DMS 273 (cell line): ENCODE results near the gene SPATA2L.

ENCODE experiments used
- DNase-seq: peaks from one replicate; lab custom pipeline; 2025; ENCODE audit not compliant: unreplicated experiment; lab: John Stamatoyannopoulos, UW

The SPATA2L gene

DNA sequence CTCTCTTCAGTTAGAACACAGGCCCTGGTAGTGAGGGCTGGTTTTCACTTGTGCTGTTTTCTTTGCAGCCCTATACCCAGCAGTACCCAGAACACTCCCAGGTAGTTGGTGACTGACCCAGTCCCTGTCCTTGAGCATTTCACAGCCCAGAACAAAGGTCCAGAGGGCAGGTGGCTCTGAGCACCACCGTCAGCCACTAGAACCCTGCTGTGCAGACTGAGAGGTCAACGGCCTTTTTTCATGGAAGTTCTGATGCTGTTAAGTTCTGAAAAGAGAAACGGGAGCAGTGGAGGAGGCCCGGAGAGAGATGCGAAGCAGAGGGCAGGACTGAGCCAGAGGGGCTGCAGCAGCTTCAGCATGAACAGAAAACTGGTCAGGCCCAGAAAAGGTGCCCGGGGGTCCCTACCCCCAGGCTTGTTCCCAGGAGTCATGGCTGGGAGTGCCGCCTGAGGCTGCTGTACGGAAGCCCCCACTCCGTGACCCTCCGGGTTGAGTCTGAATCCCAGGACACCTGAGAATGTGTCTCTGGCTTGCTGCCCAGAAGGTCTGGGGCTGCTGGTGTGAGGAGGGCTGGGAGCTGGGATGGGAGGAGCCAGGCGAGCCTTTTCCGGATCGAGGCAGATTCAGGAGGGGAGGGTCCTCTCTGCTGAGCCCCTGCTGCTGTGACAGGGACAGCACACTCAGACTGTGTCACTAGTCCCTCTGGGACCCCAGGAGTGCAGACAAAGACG, 28.5 kb upstream of the SPATA2L start:
- DNase-seq = no peak

DNA sequence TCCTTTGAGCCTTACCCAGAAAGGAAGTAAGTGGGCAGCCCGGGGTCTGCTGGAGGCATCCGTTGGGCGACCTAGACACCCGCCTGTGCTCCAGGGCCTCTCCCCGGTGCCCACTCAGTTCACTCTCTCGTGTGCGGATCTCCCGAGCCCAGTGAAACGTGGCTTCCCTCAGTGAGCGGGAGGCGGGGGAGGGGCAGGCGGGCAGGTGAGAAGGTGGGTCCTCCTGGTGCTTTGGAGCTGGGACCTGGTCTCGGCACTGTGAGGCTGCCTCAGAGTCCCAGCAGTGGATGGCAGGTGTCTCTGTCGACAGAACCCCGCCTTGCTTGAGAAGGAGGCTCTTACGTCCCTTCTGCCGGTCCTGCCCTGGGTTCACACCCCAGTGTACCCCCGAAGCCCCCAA, 27.8 kb upstream of the SPATA2L start:
- no peak for DNase-seq

DNA sequence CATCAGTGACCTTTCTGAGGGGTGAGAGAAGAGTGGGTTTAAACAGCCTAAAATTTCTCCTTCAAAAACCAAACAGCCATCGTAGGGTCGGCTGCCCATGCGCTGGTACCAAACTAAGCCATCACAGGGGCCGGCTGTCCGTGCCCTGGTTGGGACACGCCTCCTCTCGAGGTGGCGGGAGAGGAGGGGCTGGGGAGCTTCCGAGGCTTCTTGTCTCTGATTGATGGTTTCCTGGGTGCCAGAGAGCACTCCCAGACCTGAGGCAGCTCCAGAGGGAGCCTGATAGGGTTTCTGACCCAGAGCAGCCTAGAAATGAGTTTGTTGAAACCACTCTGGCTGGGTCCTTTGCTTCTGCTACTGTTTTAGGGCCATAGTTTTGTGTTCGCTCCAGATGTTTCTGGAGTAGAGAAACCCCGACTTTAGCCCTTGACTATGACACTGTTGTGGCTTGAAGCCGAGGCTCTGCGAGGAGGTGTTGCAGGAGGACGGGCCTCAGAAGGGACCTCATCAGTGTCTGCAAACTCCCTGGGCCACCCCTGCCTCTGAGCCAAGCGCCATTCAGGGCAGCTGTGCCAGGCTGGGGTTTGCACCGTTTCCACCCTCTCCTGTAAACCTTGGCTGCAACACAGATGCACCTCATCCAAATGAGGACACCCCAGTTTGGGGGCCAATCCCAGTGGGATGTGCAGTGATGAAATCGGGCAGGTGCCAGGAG, 26.1 kb upstream of the SPATA2L start:
- DNase-seq = no peak

DNA sequence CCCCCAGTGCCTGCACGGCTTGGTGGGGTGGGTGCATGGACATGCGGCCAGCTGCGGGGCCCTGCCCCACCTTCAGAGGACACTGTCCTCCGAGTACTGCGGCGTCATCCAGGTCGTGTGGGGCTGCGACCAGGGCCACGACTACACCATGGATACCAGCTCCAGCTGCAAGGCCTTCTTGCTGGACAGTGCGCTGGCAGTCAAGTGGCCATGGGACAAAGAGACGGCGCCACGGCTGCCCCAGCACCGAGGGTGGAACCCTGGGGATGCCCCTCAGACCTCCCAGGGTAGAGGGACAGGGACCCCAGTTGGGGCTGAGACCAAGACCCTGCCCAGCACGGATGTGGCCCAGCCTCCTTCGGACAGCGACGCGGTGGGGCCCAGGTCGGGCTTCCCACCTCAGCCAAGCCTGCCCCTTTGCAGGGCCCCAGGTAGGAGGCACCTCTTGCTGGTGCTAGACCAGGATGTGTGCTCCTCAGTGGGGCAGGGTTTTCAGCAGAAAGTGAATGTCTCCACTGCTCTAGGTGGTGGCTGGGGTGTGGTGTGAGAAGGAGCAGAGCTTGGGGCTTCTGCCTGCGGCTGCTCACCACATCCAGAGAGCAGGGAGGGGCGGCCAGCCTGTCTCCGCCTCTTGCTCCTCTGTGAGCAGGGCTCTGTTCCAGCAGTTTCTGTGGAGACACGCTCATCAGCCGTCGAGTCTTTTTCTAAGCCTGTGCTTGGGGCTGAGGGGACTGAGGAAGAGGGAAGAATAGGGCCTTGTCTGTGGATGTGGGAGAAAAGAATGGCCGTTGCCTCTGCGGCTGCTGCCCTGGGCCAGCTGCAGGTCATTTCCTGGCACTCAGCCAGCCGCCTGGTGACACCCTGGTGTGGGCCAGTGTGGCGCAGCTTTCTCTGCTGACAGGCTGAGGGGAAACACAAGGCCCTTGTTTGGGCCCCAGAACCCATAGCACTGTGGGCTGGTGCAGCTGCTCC, 22.1 kb upstream of the SPATA2L start:
- DNase-seq = no peak

DNA sequence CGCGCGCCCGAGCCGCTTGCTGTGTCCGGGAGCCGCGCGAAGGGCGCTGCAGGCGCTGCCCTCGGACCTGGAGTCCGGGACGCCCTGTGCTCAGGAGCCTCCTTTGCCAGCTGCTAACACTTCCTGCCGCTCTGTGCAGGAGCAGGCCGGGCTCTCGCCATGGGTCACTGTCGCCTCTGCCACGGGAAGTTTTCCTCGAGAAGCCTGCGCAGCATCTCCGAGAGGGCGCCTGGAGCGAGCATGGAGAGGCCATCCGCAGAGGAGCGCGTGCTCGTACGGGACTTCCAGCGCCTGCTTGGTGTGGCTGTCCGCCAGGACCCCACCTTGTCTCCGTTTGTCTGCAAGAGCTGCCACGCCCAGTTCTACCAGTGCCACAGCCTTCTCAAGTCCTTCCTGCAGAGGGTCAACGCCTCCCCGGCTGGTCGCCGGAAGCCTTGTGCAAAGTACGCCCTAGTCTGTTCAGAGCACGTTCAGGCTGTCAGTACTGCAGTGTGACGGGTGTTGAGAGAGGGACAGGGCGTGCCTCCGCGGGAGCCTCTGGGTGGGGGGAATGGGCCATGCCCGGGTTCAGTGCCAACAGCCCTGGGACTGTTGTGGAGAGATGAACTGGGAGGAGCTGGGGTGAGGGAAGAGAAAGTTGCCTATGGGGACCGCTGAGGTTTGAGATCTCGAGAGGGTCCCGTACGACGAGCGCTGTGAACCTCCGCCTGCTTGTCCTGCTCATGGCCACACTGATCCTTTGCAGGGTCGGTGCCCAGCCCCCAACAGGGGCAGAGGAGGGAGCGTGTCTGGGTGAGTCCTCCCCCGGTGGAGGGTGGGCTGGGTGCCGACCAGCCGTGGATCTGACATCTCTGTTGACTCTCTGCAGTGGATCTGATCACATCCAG, 21.1 kb upstream of the SPATA2L start:
- DNase-seq = no peak

- peak; percentile 79 for DNase-seq
Observed at GRCh38 chr16:89721546-89722391, 20.3 kb upstream of the SPATA2L start.

- peak; percentile 94 for DNase-seq
Observed at GRCh38 chr16:89720813-89721545, 19.5 kb upstream of the SPATA2L start, which contains the start of the genes VPS9D1 and ZNF276. VPS9D1 (minus strand) TSS chr16:89720898; CDS start chr16:89720861, 37 bp downstream. ZNF276 (plus strand) TSS chr16:89721537; CDS start chr16:89721641, 104 bp downstream.

- peak; percentile 84 for DNase-seq
Observed at GRCh38 chr16:89720551-89720812, 19.0 kb upstream of the SPATA2L start.

GRCh38 chr16:89717688-89718505, 16.4 kb upstream of the SPATA2L start:
- DNase-seq = no peak

DNA sequence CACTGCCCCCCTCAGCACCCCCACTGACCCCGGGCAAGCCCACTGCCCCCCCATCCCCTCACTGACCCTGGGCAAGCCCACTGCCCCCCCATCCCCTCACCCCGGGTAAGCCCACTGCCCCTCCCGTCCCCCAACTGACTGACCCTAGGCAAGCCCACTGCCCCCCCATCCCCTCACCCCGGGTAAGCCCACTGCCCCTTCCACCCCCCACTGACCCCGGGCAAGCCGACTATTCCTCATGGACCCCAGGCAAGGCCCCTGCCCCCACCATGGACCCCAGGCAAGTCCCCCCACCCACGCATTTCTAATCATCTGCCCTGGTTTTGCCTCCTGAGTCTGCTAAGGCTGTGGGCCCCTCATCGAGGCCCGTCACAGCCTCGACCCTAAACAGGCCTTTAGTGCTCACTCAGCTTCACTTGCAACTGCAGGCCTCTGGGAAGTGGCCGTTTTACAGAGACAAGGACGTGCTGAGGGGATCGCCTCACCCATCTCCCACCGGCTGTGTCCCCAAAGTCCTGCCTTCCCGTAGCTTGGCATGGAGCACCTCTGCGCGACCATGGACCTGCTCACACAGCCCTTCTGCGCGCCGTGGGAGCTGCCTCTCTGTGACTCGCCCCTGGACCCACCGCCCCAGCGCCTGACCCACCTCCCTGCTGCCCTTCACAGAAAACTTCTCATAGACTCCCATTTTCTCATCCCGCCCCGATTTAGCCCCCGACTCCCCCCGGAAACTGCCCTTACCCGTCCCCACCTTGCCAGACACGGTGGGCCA, 15.6 kb upstream of the SPATA2L start:
- DNase-seq = no peak

- DNase-seq = no peak
Observed at GRCh38 chr16:89716493-89716892, 15.0 kb upstream of the SPATA2L start.

DNA sequence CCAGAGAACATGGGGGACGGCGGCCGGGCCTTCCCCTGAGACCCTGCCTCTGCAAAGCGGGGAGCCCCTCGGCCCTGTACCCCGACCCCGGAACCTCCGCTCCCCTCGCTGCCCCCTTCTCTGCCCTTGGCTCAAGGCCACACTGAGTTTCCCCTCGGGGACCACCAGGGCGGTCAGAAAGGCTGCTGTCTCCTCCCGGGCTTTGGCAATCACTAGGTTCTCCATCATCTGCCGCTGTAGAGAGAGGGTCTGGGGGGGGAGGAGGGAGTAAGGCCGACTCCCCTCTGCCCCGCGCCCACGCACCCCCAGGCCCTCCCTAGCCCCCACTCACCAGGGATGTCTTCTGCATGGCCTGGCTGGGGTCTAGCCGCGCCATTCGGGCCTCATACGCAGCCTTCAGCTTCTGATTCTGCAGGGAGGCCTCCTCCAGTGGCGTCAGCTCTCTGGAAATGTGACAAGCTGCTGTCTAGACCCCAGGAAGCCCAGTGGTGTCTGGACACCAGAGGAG, 10.8 kb upstream of the SPATA2L start:
- DNase-seq = peak; percentile 81

- peak; percentile 88 for DNase-seq
Observed at GRCh38 chr16:89711601-89712273, 10.2 kb upstream of the SPATA2L start.

- no peak for DNase-seq
Observed at GRCh38 chr16:89710709-89711564, 9.4 kb upstream of the SPATA2L start.

DNA sequence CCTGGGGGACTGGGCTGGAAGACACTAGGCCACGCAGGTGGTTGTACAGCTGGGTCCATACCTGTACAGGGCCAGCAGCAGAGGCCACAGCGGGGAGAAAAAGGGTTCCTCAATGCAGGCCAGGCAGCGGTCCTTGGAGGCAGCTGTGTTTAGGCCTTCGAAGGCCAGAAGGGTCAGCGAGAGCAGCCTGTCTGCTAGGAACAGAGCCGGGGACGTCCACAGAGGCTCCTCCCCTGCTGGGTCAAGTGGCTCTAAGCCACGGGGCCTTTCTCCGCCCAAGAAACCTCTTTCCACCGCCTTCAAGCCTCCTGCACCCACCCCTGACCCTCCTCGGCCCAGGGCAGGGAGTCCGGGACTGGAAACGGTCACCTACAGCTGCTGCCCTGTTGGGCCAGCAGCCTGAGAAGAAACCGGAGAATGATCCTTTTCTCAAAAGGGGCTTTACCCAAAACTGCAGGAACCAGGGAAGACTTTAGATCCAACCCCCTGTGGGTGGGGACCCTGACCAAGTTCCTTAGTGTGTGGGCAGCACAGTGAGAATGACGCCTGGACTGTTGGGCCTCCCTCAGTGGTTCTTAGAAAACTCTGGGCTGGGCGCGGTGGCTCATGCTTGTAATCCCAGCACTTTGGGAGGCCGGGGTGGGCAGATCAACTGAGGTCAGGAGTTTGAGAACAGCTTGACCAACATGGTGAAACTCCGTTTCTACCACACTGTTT, 8.4 kb upstream of the SPATA2L start:
- DNase-seq = no peak
